CD4-positive, alpha-beta T cell treated with Interferon alpha-2 for 1 hour (primary cell): ENCODE measurements around the gene ROR1.

Experiments used
- DNase-seq, 2 donors: peaks; one replicate each; pipeline ENCODE4 v3.0.0-alpha.2; 2020 to 2022

Gene ROR1

GRCh38 chr1:63945943-63946342 is 172.1 kb downstream of the ROR1 start:
- no peak for DNase-seq

GRCh38 chr1:63946866-63947491 is 173.2 kb downstream of the ROR1 start:
- DNase-seq: no peak

- DNase-seq: no peak
These were observed 174.1 kb downstream of the ROR1 start for GRCh38 chr1:63947904-63948303.

GRCh38 chr1:63950023-63950422 is 176.2 kb downstream of the ROR1 start:
- no peak for DNase-seq

- DNase-seq: no peak
These were observed 177.5 kb downstream of the ROR1 start for GRCh38 chr1:63951059-63951946.

GRCh38 chr1:63954187-63954586 is 180.4 kb downstream of the ROR1 start:
- DNase-seq: no peak

- DNase-seq: no peak
These were observed 181.7 kb downstream of the ROR1 start for GRCh38 chr1:63955370-63956145.

- DNase-seq: no peak
These were observed 184.7 kb downstream of the ROR1 start for GRCh38 chr1:63958556-63958955.

- DNase-seq: no peak
These were observed 186.5 kb downstream of the ROR1 start for GRCh38 chr1:63960326-63960725.

- no peak for DNase-seq
These were observed 192.2 kb downstream of the ROR1 start for GRCh38 chr1:63966016-63966415.

GRCh38 chr1:63967901-63968300 is 194.1 kb downstream of the ROR1 start:
- DNase-seq: no peak

- DNase-seq: no peak
These were observed 195.0 kb downstream of the ROR1 start for GRCh38 chr1:63968663-63969440.

- no peak for DNase-seq
These were observed 195.7 kb downstream of the ROR1 start for GRCh38 chr1:63969441-63969901.

- no peak for DNase-seq
These were observed 197.7 kb downstream of the ROR1 start for GRCh38 chr1:63971557-63971956.

GRCh38 chr1:63973005-63973419 is 199.2 kb downstream of the ROR1 start:
- DNase-seq: no peak

GRCh38 chr1:63974966-63975365 is 201.1 kb downstream of the ROR1 start:
- DNase-seq: no peak

GRCh38 chr1:63975481-63975880 is 201.7 kb downstream of the ROR1 start:
- DNase-seq: no peak

- no peak for DNase-seq
These were observed 202.2 kb downstream of the ROR1 start for GRCh38 chr1:63976006-63976405.

- DNase-seq: no peak
These were observed 203.6 kb downstream of the ROR1 start for GRCh38 chr1:63977466-63977865.

- no peak for DNase-seq
These were observed 207.1 kb downstream of the ROR1 start for GRCh38 chr1:63980740-63981407.

- no peak for DNase-seq
These were observed 207.6 kb downstream of the ROR1 start for GRCh38 chr1:63981408-63981773.

GRCh38 chr1:63982201-63982600 is 208.4 kb downstream of the ROR1 start:
- DNase-seq: no peak
